Keratinocyte (primary cell): Measurements from ENCODE around the gene KCNN4. TPM values are rescaled to one million over a fixed set of nuclear protein-coding genes. Genes with fewer than 3 reads are reported as not detected.
A peak's percentile ranks its signal among the peaks of the same experiment; 100 is the strongest.
"Not testable (repeated sequence)": the region's sequence is repeated elsewhere in the genome, so short reads cannot be mapped to it uniquely, and the experiment has no call there.

ENCODE experiments used
- DNase-seq: peaks from one replicate; pipeline ENCODE4 v3.0.0-alpha.2; 2011; ENCODE audit warnings: low read depth, missing footprints, low spot score
- FAIRE-seq: peaks from 2 replicates; lab custom pipeline; 2011; peaks lifted over from hg19 to GRCh38; lab: Jason Lieb, UNC
- H2AFZ ChIP-seq: 2 replicates; pipeline ENCODE4 v1.6.0; 2012; ENCODE audit warnings: low read length, control low read depth, inconsistent platforms; ENCODE audit not compliant: control insufficient read depth
- H3K27ac ChIP-seq: 2 replicates; pipeline ENCODE4 v1.5.1; 2011; ENCODE audit warnings: low read length; ENCODE audit not compliant: control insufficient read depth, insufficient read depth
- H3K27me3 ChIP-seq: 3 replicates; pipeline ENCODE4 v1.6.0; 2011; ENCODE audit warnings: low read length; ENCODE audit not compliant: control insufficient read depth, insufficient read depth; ENCODE audit errors: extremely low read depth
- H3K36me3 ChIP-seq, 2 experiments: 2 replicates in 1 of 2; 3 replicates in 1 of 2; pipeline ENCODE4 v1.5.1; 2011; ENCODE audit warnings: low read length in 2 of 2, mild to moderate bottlenecking in 1 of 2; ENCODE audit not compliant: control insufficient read depth in 2 of 2, insufficient read depth in 2 of 2; ENCODE audit errors: extremely low read depth in 1 of 2
- H3K4me1 ChIP-seq: 3 replicates; pipeline ENCODE4 v1.5.1; 2011; ENCODE audit warnings: low read length; ENCODE audit not compliant: control insufficient read depth, insufficient read depth; ENCODE audit errors: extremely low read depth
- H3K4me2 ChIP-seq: 3 replicates; pipeline ENCODE4 v1.6.0; 2011; ENCODE audit warnings: low read depth, low read length; ENCODE audit not compliant: control insufficient read depth, insufficient read depth; ENCODE audit errors: extremely low read depth
- H3K4me3 ChIP-seq, 3 experiments: fragments of 200-600 bp in 1 of 3; sonication (generic) in 1 of 3; 2 replicates in 2 of 3; 3 replicates in 1 of 3; pipeline ENCODE4 v1.5.1; 2011 to 2016; ENCODE audit warnings: low read length in 3 of 3, mild to moderate bottlenecking in 3 of 3, control low read depth in 2 of 3, inconsistent platforms in 1 of 3, low read depth in 1 of 3, mixed read lengths in 1 of 3, mixed run types in 1 of 3, moderate library complexity in 1 of 3; ENCODE audit not compliant: control insufficient read depth in 2 of 3, insufficient read depth in 2 of 3; ENCODE audit errors: extremely low read depth in 1 of 3
- H3K79me2 ChIP-seq: 2 replicates; pipeline ENCODE4 v1.6.0; 2012; ENCODE audit warnings: low read length; ENCODE audit not compliant: control insufficient read depth, insufficient read depth
- H3K9ac ChIP-seq: 3 replicates; pipeline ENCODE4 v1.6.0; 2011; ENCODE audit warnings: low read length; ENCODE audit not compliant: control insufficient read depth, insufficient read depth; ENCODE audit errors: extremely low read depth
- H3K9me1 ChIP-seq: 3 replicates; pipeline ENCODE4 v1.6.0; 2011; ENCODE audit warnings: low read length; ENCODE audit not compliant: control insufficient read depth, insufficient read depth; ENCODE audit errors: extremely low read depth
- H3K9me3 ChIP-seq: 2 replicates; pipeline ENCODE4 v1.5.1; 2012; ENCODE audit warnings: low read depth, low read length; ENCODE audit not compliant: control insufficient read depth
- H4K20me1 ChIP-seq: 3 replicates; pipeline ENCODE4 v1.6.0; 2011; ENCODE audit warnings: low read length; ENCODE audit not compliant: control insufficient read depth, insufficient read depth; ENCODE audit errors: extremely low read depth
- EZH2 ChIP-seq: IDR thresholded peaks from one replicate; pipeline ENCODE4 v1.6.1; 2012; ENCODE audit warnings: inconsistent platforms, mild to moderate bottlenecking, low read length, moderate library complexity
- dilution Hi-C: fragments of 300-500 bp; cut with MboI; formaldehyde crosslinking; loops from one replicate; pipeline ENCODE4 v1.7.0; 2020; ENCODE audit warnings: low sequenced_read_pairs; ENCODE audit not compliant: extremely low pct_ligation_motif_present
- polyA plus RNA-seq, 5 experiments: library from polyadenylated mRNA; depleted of rRNA in 3 of 5; stranded (reverse) in 3 of 5; stranded (forward) in 1 of 5; unstranded in 1 of 5; fragments of >200 nt; gene quantifications; 1 replicate in 1 of 5; 2 replicates in 3 of 5; 3 replicates in 1 of 5; pipeline versions ENCODE4 v1.2.1 to v1.2.3, GENCODE V29; 2011 to 2012; ENCODE audit warnings: missing spikeins in 2 of 5, low read depth in 1 of 5, low replicate concordance in 1 of 5
- TF ChIP-seq, protein P1 (sequence below), 3 experiments: IDR thresholded peaks in 1 of 3; conservative IDR thresholded peaks in 1 of 3; optimal IDR thresholded peaks in 1 of 3; 2 replicates in 2 of 3; 3 replicates in 1 of 3; pipeline versions ENCODE3 to v1.5.1; 2011; ENCODE audit warnings: low read length in 3 of 3, mild to moderate bottlenecking in 3 of 3, moderate library complexity in 2 of 3, control low read depth in 1 of 3, inconsistent platforms in 1 of 3; ENCODE audit not compliant: insufficient read depth in 2 of 3; ENCODE audit errors: extremely low read depth in 1 of 3

Gene KCNN4
- polyA plus RNA-seq, 1 donor (not counting 4 experiments of a cell fraction or from before 2014, with no cell fraction given): 9.8 TPM

DNA sequence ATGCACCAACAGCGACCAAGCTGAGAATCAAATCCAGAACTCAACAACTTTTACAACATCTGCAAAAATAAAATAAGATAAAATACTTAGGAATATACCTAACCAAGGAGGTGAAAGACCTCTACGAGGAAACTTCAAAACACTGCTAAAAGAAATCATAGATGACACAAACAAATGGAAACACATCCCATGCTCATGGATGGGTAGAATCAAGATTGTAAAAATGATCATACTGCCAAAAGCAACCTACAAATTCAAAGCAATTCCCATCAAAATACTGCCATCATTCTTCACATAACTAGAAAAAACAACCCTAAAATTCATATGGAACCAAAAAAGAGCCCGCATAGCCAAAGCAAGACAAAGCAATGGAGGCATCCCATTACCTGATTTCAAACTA, 43.1 kb upstream of the KCNN4 start:
- H3K79me2 ChIP-seq, FAIRE-seq, H3K9ac ChIP-seq, dilution Hi-C loops, H3K4me3 ChIP-seq, H3K36me3 ChIP-seq, DNase-seq, H2AFZ ChIP-seq, H3K9me3 ChIP-seq, H3K27me3 ChIP-seq, H3K4me2 ChIP-seq, H3K9me1 ChIP-seq, H3K27ac ChIP-seq, H4K20me1 ChIP-seq: not testable (repeated sequence)
- peaks cover 15% of the 10 kb centered on the region for H3K4me1 ChIP-seq

DNA sequence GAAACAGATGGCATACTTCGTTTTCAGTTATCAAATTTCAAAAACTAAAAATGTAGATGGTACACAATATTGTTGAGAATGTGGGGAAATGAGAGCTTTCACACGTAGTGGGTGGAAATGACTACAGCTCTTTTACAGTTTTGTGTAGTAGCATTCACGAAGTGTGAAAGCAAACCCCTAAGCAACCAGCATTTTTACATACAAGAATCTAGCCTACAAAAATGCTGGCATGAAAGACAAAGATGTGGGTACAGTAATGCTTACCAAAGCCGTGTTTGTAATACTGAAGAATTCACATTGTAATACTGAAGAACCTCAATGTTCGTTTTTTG, 40.1 kb upstream of the KCNN4 start:
- FAIRE-seq: no peak
- dilution Hi-C loops: no loop called here
- Histone ChIP-seq H3K27ac (no peak overlapping the region), H3K36me3 (no peaks in the 10 kb centered on the region), H3K9me3 (no peaks in the 10 kb centered on the region), H3K4me3 (peak overlapping the region in 2 of 3 experiments; percentile 48 to 51), H3K79me2 (no peaks in the 10 kb centered on the region), H2AFZ (peak overlapping the region; percentile 91), H3K9ac (no peak overlapping the region), H3K9me1 (no peaks in the 10 kb centered on the region), H3K4me1 (peaks cover 18% of the 10 kb centered on the region), H3K4me2 (peak overlapping the region; percentile 73), H3K27me3 (no peaks in the 10 kb centered on the region), H4K20me1 (no peaks in the 10 kb centered on the region)
- TF ChIP-seq EZH2: no peak
- TF ChIP-seq, protein P1, sequence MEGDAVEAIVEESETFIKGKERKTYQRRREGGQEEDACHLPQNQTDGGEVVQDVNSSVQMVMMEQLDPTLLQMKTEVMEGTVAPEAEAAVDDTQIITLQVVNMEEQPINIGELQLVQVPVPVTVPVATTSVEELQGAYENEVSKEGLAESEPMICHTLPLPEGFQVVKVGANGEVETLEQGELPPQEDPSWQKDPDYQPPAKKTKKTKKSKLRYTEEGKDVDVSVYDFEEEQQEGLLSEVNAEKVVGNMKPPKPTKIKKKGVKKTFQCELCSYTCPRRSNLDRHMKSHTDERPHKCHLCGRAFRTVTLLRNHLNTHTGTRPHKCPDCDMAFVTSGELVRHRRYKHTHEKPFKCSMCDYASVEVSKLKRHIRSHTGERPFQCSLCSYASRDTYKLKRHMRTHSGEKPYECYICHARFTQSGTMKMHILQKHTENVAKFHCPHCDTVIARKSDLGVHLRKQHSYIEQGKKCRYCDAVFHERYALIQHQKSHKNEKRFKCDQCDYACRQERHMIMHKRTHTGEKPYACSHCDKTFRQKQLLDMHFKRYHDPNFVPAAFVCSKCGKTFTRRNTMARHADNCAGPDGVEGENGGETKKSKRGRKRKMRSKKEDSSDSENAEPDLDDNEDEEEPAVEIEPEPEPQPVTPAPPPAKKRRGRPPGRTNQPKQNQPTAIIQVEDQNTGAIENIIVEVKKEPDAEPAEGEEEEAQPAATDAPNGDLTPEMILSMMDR (optimal IDR thresholded peaks at IDR 0.05 in 1 of 3, IDR thresholded peaks at IDR 0.05 in 1 of 3, conservative IDR thresholded peaks at IDR 0.05 in 1 of 3; ENCODE audit: extremely low read depth in 1 of 3, insufficient read depth in 2 of 3, low read length in 3 of 3): no peak
- no peak for DNase-seq
